GM18870 (cell line): ENCODE data around the gene PAQR9.

Source experiments
- ATAC-seq: cut with Tn5 transposase; IDR thresholded peaks from one replicate; pipeline ENCODE4 v1.9.1; 2021; ENCODE audit warnings: moderate library complexity; ENCODE audit not compliant: unreplicated experiment

The PAQR9 gene

DNA sequence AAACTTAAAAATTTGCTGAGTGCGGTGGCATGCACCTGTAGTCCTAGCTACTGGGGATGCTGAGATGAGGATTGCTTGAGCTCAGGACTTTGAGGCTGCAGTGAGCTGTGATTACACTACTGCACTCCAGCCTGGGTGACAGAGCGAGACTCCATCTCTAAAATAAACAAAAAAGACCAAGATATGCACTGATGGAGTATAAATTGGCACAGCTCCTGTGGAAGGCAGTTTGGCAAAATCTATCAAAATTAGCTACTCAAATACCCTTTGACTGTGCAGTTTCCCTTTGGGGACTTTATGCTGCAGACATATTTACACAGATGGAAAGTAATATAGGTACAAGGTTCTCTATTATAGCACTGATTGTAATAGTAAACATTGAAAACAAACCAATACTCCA, 19.8 kb upstream of the PAQR9 start:
- ATAC-seq: no peak

DNA sequence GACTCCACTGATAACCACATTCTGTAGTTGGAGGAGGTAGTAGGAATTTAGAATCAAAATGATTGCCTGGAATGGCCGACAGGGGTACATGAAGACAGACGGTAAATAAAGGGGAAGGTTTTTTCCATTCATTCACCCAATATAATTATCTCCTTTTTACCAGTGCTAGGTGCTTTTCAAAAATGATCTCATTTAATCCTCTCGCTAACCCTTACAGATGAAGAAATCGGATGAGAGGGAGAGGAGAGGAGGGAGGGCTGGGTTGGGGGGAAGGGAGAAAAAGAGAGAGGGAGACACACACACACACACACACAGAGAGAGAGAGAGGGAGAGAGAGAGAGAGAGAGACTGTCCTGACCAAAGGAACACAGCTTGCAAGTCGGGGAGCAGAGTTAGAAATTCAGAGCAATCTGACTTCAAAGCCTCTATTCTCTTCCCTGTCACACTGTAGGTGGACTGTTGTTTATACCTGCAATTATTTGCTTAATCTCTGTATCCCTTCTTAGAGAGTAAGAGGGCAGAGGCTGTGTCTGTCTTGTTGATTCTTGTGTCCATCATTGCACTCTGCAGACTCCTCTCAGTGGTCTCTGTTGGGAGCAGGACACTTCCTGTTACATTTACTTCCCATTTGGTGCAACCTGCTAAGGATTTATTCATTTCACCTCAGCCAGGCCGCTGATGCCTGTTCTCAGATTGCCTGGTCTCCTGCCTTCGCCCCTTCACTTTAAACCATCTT, 18.7 kb upstream of the PAQR9 start:
- ATAC-seq: no peak

DNA sequence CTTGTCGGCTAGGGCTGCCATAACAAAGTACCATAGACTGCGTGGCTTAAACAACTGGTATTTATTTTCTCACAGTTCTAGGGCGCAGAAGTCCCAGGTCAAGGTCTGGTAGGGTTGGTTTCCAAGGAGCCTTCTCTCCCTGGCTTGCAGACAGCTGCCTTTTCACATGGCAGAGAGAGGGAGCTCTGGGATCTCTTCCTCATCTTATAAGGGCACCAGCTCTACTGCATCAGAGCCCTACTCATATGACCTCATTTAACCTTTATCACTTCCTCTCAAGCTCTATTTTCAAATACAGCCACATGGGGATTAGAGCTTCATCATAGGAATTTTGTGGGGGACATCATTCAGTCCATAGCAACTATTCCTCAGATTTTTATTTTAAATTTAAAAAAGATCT, 17.6 kb upstream of the PAQR9 start:
- no peak for ATAC-seq

DNA sequence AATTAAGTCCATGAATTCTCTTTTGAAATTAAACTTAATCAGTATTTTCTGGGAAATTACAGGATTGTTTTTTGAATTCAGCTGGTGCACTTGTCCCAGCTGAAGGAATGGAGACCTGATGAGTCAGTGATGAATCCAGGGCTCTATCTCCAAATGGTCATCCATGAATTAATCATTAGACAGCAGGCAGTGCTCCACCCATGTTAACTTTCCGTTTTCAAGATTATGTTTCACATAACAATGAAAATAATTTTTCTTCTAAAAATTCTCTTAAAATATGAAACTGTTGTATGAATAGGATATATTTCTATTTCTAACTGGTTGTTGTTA, 13.9 kb upstream of the PAQR9 start:
- no peak for ATAC-seq

DNA sequence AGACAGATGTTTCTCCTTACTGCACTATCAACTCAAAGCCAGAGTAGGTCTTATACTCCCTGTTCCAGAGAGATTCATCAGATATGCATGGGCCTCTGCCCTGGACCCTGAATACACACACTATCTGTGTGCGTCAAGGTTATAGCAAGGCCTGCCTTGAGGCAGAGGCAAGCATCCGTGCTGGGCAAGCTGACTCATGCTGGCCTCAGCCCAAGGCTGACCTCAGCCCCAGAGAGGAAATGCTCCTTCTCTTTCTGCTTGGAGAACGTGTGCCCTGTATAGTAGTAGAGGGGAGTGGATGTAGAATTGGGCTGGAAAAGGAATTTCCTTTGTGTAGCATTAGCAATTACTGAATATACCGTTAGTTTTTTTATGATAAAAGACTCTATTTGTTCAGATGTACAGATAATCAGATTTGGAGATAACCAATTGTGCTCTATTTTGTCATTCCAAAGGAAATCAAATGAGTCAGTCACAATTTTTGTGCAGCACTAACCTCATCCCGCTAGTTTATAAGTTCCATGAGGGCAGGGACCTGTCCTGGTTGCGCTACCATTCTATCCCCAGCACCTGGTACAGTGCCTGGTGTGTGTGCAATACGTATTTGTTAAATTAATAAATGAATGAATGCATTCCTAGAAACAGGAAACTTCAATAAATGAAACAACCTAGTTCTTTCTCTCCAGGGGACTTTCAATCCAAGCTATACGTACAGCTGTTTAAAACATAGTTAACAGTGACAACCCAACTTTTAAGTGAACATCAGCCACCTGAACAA, 13.3 kb upstream of the PAQR9 start:
- no peak for ATAC-seq

DNA sequence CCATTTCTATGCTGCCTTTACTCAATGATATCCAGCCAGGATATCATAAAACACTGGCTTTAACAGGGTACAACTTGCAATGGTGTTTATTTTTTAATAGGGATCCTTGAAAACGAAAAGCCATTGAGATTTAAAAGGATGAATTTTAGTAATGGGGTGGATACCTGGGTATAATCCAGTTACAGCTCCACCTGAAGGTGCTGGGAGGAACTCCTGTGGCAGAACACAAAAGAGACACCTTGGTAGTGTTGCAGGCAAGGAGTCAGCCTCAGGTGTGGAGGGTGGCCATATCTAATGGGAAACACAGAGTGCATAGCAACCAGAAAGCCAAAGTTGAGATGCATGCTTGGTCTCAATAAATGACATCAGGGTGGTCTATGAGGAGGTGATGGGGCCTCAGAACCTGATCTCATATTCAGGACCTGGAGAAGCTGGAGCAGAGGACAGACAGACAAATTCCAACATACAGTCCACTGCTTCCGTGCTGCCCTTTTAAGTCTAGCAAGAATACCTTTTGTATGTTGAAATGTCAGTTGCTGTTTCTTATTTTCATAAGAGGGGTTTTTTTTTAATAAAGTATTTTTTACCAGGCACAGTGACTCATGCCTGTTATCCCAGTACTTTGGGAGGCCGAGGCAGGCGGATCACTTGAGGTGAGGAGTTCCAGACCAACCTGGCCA, 12.0 kb upstream of the PAQR9 start:
- ATAC-seq: no peak

DNA sequence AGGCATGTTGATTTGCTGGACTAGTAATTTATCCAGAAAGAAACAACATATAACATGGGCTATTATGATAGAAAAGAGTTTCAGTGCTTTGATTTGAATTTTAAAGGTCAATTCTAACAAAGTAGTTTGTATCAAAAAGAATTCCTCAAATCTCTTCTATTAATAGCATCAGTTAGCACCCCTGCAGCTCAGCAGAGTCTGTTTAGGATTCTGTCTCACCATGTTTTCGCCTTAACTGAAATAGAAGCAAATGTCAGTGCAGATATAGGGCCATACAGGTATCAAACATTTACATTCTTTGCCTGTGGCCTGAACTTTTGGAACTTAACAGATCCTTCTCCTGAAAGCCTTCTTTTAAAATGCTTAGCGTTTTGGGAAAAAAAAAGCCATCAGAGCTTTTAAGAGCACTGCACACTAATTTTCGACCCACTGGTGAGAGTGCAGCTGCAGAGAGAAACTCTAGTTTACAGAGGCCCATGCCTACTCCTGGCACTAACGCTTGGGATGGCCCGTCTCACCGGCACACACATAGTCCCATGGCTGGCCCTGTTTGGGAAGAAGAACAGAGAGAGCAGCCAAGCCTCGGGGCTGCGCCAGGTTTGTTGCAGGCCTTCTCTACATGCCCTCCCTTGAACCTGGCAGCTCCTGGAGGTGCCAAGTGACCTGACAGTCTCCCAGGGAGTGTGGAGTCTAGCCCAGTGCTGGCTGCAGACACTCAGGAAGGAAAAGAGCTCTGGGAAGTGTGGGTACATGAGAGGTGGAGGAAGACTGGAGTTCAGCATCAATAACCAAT, 9.9 kb upstream of the PAQR9 start:
- ATAC-seq: no peak

DNA sequence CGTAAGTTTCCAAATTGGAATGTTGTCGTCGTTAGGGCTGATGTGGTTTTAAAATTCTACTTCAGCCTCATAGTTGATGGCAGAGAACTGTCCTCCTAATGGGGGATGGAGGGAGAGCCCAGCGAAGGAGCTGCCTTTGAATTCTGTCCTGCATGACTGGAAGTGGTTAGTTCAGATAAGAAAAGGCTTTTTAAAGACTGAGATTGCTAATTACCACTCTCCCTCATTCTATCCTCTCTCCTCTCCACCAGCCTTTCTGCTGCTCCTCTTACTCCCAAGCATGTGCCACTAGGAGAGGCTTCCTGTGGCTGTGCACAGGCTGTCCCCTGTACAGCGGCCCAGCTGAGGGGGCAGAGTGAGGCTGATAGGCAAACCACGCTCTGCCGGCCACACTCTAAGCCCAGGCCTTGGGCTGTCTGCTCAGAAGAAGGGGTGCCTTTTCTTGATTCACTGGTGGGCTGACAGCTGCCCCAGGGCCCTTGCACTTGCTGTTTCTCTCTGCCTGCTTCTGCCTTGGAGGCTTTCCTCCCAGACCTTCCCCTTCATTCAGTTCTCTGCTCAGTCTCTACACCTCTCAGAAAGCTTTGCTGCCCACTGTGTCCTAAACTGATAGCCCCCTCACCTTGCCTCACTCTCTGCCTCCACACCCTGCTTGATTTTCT, 8.7 kb upstream of the PAQR9 start:
- no peak for ATAC-seq

DNA sequence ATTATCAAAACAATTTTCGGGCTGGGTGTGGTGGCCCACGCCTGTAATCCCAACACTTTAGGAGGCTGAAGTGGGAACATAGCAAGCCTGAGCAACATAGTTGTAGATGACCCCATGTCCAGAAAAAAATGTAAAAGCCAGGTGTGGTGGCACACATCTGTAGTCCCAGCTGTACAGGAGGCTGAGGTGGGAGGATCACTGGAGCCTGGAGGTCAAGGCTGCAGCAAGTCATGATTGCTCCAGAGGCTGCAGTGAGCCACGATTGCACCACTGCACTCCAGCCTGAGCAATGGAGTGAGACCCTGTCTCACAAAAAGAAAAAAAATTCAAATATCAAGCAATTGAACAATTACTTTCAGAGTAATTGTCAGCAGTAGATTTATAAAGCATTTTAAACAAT, 8.0 kb upstream of the PAQR9 start:
- no peak for ATAC-seq

DNA sequence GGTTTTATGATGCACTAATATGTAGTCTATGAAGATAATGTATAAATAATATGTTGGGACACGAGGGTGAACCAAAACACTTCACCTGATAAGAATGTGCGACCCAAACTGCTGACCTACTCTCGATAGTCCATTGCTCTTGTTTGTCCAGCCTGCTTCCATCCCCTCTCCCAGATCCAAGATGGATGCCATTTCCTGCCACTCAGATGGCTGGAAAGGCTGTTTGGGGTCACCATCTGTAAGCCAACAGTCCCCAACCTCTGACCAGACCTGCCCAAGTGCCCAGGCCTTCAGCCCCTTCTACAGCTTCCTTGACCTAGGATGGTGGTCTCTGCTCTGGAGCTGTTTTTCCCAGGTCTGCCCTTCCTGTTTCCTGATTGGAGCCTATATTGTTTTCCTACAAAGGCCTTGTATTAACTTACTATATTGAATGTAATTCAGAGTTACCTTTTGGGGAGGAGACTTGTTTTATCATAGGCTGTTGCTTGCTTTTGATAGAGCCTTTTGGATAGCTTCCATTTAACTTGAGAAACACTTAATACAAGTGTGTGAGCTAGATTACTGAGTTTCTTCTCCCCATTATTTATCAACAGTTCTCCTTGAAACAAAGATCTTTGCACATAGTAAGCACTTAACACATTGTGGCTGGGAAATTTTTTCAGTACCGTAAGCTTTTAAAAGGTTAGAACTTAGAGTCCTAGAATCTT, 5.0 kb upstream of the PAQR9 start:
- no peak for ATAC-seq

DNA sequence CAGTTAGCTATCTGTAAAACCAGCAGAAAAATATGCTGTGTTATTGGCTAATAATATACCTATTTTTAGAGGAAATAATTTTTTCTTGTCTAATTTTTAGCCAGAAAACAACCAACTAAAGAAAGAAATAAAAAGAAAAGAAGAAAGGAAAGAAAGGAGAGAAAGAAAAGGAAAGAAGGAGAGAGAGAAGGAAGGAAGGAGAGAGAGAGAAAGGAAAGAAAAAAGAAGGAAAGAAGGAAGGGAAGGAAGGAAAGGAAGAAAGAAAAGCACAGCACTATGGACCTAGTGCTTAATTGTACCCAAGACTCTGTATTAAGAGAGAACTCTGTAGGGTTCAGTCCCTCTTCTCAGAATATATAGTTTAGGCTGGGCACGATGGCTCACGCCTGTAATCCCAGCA, 3.3 kb upstream of the PAQR9 start:
- no peak for ATAC-seq

DNA sequence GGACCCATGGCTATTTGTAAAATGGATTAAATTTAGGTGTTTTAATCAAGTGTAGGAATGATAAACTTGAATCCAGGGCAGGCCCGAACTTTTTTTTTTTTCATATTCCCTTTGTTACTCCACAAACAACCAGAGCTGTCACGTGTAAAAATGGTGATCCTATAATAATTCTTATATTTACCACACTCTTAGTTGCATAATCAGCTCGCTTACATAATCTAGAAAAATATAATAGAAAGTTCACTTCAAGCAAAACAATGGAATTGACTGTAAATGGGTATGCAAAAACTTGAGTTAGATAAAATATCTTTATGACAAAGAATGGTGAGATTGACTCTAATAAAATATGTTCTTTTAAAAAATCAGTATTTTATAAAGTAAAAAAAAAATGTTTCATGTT, 2.1 kb upstream of the PAQR9 start:
- ATAC-seq: no peak

DNA sequence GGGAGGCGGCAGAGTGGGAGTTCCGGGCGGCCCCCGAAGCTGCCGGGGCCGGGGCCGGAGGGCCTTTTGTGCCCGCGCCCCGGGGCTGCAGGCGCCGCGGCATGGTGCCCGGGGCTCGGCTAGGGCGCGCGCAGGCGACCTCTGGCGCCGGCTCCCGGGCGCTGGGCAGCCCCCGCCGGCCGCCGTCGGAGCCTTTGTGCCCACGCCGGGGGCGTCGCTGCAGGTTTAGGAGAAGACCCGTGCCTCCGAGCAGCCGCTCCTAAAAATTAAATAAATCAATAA, 299 bp downstream of the PAQR9 start:
- ATAC-seq: no peak

DNA sequence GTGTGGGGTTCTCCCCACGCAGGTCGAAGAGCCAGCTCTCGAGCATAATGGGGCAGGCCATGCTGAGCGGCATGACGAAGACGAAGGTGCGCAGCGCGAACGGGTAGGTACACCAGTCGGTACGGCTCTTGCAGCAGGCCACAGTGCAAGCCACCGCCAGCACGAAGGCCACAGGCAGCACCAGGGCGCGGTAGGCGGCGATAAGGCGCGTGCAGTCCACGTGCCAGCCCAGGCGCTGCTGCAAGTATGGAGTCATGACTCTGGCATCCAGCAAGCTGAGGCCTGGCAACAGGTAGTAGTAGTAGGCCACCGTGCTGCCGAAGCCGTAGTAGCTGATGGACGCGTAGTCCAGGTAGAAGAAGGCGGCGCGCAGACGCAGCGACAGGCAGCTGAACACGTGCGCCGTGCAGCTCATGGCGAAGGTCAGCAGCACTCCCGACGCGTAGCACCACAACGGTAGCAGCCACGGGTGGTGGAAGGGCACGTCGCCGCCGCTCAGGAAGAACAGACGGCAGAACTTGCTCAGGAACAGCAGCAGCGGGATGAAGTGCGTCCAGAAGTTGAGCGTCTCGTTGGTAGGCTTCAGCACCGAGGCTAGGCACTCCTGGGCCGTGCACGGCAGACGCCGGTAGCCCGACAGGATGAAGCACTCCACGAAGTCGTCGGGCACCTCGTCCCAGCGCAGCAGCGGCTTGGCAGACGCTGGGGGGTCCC, 797 bp downstream of the PAQR9 start:
- ATAC-seq: no peak

DNA sequence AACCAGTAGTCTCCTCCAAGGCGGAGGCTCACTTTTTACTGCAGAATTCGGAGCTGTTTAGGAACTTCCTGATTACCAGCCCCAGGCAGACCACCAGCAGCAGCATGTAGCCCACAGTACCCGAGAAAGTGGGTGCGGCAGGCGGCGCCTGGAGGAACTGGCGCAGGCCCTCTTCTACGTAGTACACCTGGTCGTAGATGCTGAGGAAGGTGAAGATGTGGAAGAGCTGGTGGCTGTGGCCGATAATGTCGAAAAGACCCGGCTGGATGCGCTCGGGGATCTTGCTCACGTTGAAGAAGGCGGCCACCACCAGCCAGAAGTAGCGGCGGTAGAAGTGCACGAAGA, 1.3 kb downstream of the PAQR9 start:
- no peak for ATAC-seq

DNA sequence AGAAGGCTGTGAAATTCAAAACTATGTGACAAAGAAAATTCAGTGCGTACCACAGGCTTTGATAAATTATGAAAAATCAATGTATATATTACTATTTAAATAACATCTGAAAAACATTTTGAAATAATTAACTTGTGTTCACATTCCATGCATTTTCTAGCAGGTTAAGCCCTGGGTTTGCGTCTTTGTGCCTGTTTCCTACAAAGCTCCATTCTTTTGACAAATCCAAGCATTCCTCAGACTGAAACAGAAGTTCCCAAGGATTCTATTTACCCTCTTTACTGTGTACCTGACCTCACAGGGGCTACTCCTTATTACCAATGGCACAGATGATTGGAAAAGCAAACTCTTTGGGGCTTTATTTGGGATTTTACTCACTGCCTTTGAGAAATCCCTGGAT, 1.9 kb downstream of the PAQR9 start:
- no peak for ATAC-seq

DNA sequence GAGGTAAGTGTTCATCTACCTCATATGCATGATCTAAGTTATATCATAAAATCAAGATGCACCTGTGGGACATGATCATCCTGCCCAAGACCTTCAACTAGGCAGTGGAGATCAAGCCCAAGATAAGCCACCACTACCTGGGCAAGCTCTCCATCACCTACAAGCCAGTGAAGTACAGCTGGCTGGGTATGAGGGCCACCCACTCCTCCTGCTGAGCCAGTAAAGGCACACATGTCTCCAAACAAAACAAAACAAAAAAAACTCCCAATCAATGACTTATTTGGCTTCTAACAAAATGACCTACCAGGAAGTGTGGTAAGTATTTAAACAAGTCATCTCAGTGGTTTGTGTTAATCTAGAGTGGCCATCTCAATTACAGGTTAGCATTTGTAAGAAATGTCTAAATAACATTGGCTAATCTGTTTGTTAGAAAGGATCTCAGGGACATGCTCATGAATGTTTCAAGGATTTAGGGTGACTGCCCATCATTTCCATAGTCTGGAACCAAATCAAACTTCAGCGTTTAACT, 3.1 kb downstream of the PAQR9 start:
- no peak for ATAC-seq

DNA sequence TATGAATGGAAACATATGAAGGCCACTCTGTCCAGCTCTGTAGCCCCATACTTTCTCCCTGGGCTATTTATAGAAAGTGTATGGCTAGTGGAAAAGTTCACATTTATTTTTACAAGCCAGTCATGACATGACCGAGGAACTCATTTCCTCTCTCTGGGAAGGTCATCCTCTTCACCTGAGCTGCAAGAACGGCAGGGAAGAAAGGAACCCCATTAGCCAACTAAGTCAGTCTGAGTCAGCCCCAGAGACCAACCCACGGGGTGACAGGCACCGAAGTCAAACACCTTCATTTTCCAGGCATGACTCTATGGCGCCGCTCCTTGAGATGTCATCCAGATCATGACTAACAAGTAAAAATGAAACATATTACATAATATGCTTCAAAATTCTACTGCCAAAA, 4.8 kb downstream of the PAQR9 start:
- ATAC-seq: no peak

DNA sequence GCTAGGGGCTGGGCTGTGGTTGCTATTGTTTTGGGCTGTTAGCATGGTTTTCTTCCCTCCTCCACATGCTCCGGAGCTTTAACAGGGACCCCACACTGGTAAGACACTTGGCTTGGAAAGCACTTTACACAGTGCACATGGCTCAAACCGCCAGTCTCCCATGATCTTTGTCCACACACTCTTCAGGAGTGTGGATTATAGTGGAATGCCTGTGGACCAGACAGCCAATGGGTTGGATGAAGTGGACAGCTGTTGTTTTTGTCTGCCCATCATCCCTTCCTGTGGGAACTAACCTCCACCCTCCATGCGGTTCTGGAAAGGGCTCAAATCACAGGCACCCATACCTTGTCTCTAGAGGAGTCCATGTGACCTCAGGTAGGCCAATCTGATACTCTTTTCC, 10.0 kb downstream of the PAQR9 start:
- no peak for ATAC-seq
